Muscle of arm (tissue), 12 donors: Measurements from ENCODE around the gene ADAM19. TPM values are rescaled to one million over a fixed set of nuclear protein-coding genes. Genes with fewer than 3 reads are reported as not detected.
A peak's percentile ranks its signal among the peaks of the same experiment; 100 is the strongest.
"Not testable (repeated sequence)": the region's sequence is repeated elsewhere in the genome, so short reads cannot be mapped to it uniquely, and the experiment has no call there.

ENCODE experiments used
- DNase-seq: peaks from one replicate; pipeline ENCODE4 v3.0.0-alpha.2; 2013
- polyA plus RNA-seq, 12 donors: library from polyadenylated mRNA; unstranded; fragments of 120-200 nt; gene quantifications; one replicate each; pipeline ENCODE4 v1.2.1, GENCODE V29; 2013; ENCODE audit not compliant: insufficient read length in 12 of 12

Gene ADAM19
- polyA plus RNA-seq, 12 donors = 14.8 to 64.0 (median 20.3) TPM

DNA sequence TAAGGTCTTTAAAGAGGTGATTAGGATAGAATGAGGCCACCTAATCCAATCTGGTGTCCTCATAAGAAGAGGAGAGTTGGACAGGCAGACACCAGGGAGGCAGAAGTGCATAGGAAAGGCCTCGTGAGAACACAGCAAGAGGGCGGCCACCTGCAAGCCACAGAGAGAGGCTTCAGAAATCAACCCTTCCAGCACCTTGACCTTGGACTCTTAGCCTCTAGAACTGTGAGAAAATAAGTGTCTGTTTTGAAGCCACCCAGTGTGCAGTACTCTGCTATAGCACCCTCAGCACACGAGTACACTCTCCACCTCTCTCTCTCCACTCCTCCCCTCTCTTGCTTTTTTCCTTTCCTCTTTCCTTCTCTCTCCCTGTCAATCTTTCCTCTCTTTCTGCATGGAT lies 88.7 kb downstream of the ADAM19 start:
- no peak for DNase-seq

DNA sequence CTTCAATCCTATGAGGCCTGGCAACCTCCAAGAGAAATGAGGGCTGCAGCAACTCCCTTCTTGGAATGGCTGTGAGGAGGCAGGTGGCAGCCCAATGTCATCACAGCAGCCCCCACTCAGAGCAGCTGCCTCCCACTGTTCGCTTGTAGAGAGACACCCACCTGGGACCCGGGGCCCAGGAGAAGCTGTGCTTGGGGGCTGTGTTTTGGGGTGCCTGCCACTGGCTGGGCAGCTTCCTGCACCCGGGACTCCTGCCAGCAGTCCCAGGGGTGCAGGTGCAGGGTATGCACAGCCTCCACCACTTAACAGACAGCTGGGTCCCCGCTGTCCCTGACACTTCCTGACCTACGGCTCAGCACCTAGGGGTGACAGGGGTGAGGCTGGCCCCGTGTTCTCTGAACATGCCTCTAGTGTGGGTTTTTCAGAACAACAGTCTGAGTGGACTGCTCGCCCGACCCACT lies 89.3 kb downstream of the ADAM19 start:
- DNase-seq = no peak

DNA sequence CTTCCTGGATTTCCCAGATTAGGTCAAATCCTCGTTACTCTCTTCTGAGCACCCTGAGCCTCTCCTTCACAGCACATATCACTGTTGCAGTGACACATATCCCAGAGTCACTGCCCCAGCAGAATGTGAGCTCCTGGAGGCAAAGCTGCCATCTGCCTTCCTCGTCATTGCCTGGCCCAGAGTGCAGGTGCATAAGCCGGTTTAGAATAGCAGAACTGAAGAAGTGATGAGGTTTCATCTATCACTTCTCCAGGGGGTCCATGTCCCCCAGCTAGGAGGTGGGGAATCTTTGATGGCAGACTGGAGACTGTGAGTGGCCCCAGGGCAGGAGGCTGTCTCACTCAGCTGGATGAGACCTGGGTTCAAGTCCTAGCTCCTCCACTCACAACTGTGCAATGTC lies 89.8 kb downstream of the ADAM19 start:
- no peak for DNase-seq

DNA sequence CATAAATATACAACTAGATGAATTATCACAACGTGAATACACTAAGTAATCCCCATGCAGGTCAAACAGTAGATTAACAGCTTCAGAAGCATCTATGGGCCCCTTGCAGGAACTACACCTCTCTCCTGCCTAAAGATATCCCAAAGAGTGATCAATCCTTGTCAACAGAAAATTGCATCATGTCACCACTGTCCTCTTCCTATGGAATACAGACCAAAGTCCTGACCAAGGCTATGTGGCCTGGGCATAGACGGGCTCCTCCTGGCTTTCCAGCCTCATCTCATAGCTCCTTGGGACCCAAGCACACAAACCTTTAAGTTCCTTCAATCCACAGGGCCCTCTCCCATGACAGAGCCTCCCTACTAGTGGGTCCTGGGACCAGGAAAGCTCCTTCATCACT lies 90.2 kb downstream of the ADAM19 start:
- DNase-seq = no peak

DNA sequence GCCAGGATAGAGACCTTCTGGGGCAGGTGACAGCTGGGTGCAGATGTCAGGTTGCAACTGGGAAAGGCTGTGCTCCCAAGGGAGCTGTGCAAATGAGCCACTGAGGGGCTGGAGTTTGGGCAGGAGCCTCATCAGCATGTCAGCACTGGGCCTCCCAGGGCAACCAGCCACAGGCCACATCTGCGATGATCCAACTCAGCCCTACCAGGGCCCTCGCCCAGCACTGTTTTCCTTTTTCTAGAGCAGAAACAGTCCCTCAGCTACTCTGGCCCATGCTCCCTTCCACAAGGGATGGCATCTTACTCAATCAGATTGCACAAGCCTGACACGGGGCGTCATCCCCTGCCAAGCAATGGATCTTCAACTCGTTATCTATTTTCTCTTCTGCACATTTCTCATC lies 90.8 kb downstream of the ADAM19 start:
- DNase-seq = no peak

DNA sequence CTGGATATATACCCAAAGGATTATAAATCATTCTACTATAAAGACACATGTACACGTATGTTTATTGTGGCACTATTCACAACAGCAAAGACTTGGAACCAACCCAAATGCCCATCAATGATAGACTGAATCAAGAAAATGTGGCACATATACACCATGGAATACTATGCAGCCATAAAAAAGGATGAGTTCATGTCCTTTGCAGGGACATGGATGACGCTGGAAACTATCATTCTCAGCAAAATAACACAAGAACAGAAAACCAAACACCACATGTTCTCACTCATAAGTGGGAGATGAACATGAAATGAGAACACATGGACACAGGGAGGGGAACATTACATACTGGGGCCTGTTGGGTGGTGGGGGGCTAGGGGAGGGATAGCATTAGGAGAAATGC lies 92.9 kb downstream of the ADAM19 start:
- DNase-seq = not testable (repeated sequence)

DNA sequence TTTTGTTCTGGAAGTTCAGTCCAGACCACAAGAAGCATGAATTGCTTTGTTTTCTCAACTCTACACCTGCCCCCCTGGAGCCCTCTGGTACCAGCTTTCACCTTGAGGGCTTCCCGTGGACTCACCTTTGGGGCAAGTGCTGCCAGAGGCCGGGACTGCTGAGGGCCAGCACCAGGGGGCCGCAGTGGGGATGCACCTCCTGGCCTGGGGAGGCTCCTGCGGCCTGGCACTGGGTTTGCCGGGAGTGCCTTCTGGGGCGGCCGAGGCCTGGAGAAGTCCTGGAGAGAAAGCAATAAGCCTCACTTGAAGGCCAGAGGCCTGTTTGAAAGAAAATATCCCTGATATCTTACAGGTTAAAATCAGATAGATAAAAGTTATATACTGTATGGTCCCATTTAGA lies 93.9 kb downstream of the ADAM19 start:
- DNase-seq = no peak

DNA sequence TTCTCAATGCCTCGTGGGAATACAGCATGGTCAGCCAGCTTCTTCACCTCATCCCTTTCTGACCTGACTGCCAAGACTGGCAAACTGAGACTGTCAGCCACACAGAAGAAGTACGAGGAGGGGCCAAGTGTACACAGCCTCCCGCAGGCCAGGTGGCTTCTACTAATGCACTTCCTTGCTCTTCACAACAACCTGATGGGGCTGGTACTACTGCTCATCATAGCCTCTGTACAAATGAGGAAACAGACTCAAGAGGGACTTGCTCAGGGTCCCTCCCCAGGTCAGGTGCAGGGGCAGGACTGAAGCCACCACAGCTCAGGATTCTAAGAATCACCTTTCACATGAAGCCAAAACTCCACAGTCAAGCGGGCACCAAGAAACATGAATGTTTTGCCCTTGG lies 94.3 kb downstream of the ADAM19 start:
- no peak for DNase-seq

DNA sequence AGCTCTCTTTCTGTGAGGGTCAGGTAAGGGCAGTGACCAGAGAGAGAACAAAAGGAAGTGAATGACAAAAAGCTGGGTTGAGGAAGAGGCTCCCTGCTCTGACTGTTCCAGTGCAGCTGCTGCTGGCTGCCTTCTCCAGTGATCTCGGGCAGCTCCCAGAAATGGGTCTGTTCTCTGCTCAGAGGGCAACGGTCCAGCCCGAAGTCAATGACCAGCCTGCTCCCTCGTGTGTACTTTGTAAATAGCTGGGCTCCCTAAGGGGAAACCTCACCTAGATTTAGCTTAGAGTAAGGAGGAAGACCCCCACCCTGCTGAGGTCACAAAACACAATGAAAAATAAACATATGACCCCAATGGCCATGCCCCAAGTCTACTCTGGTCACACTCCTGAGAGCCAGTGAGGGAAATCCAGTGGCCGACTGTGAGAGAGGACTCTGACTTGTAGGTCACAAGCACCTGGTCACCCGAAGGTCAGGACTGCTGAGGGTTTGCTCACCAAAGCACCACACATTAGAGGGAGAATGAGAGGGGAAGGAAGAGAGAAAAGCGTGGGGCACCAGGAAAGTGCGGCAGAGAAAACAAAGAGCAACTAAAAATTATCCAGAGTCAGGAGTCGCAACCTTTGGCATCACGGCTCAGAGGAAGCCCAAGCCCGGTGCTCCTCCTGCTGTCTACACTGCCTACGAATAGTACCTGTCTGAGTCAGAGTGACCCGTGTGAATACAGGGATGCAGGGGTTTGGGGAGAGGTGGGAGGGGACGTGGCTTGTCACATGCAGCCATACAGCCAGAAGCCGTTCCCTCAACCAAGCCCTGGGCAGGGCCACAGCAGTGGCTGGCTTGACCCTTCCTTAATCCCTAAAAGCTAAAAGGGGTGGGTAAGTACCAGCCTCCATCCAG lies 95.7 kb downstream of the ADAM19 start:
- no peak for DNase-seq

DNA sequence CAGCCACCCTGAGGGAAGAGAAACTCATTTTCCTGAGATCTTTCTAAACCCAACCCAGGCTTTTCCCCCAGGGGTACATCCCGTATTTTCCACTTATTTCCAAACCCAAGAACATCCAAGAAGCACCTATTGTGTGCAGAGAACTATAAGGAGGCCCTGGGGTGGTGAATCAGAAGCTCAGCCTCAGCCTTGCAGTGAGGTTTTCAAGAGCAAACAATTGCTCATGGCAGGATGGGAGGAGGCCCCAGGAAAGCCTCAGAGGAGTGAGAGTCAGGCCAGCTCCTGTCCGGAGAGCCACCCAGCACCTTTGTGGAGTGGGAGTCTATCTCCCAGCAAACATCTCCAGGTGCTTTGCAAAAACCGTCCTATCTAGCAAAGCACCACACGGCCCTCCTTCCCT lies 96.4 kb downstream of the ADAM19 start:
- no peak for DNase-seq

DNA sequence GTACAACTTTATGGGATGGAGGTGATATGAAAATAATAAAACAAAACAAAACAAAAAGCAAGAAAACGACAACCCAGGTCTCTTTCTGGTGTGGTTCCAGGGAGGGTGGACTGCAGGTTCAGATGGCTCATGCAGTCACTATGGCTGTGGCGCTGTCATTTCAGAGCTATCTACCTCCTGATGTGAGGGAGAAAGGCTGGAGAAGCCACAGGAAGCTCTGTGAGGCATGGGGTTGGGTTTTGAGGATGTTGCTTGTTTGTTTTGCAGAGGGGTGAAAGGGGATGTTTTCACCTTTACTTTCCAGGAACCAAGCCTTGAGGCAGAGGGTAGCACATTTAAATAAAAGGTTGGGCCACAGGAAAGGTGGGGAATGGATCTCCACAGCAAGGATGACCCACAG lies 96.8 kb downstream of the ADAM19 start:
- DNase-seq = no peak

DNA sequence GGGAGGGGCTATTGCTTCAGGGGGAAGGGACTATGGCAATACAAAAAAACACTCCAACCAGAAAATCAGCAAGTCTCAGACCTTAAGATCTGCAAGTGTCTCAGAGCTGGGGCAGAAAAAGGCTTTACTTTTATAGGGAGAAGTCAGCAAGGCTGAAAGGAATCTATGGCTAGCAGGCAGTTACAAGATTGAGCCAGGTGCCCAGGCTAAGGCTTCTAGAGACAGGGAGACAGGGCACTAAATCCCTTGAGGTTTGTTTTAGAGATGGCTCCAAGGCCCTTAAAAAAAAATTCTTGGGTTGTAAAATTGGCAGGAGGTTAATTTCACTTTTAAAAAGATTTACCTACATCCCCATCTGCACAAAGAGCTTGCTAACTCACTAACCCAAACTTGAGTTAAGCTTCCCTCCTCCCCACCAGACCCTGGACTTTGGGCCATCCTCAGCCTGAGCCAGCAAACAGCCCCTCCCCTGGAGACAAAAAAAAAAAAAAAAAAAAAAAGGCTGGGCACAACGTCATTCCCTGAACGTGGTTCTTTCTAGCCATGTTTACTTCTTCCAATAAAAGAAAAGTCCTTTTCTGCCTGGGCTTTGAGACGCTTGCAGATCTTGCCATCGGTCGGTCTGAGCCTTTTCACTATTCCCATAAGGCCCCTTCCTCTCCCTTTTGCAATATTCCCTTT lies 97.6 kb downstream of the ADAM19 start:
- no peak for DNase-seq

DNA sequence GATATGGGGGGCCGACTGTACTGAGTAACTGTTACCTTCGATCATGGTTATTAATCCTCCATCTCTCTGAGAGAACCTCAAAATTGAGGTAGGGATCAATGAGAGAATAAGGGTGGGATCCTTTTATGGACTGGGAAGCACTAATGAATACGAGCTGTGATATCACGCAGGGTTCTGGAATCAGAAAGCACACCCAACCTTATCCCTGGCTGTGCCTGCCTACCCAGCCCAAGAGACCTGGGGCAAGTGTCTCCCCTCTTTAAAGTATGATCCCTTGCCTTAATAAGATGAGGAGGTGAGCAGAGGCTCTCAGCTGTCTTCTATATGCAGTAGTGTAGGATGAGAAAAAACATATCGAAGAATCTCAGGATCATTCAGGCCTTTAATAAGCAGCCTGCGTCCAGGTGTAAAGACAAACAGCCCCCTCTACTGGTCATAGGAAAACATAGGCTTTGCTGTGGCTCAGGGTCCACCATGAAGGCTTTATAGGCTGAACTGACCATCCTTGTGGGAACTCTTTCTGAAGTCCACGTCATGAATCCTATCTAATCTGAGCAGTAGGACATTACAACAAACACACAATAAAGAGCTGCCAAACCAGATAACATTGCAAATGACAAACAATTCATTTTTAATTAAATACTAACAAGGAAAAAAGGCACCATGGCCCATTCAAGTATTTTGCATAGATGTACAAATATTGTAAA lies 98.7 kb downstream of the ADAM19 start:
- peak; percentile 64 for DNase-seq

DNA sequence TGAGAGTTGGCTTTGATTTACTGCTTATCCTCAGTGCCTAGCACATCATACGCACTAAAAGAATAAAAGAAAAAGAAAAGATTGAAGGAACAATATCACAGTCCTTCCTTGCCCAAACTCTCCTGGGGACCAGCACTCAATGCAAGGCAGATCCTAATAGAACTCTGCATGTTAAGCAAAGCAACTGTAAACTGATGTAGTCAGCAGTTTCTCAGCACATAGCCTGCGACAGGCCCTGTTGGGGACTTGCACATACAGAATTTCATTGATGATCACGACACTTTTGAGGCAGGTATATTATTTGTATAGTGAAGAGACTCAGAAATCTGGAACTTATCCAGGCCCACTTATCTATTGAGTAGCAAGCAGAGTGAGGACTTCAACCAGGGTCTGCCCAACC lies 100.1 kb downstream of the ADAM19 start:
- no peak for DNase-seq

DNA sequence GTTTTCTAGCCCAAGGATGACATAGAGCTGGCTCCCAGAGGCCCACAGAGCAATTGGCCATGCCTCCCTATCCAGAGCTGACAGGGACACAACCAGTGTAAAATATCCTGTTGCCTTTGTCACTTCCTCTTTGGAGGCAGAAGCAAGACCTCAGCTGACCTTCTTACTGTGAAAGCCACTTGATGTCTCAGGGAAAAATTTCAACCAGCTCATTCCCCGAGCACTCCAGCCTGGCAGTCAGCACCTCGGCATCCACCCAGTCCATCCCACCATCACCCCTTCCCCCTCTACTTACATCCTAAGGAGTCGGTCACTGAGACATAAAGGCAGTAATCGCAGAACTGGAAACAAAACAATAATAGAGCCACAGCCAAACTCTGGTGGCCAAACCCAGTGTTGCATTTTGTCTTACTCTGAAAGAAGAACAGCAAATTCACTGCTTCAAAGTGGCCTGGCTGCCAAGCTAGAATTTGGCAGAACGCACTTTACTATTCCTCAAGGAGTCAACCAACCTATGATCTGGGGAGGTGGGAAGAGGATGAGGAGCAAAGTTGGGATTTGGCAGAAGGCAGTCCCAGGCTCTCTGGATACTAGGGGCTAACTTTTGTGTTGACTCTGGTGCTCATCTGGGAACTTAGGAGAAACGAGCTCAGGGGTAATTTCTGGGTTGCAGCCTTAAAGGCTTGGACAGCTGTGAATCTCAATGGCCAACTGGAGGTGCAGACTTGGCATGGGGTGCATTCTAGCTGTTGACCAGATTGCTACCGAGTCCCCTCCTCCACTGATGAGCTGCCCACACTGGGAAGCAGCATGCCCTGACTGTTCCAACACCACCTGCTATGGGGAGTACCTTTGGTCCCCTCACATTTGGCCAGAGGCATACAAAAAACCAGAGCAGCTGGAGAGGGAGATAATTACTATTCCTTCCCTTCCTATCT lies 101.9 kb downstream of the ADAM19 start:
- DNase-seq = peak; percentile 53

DNA sequence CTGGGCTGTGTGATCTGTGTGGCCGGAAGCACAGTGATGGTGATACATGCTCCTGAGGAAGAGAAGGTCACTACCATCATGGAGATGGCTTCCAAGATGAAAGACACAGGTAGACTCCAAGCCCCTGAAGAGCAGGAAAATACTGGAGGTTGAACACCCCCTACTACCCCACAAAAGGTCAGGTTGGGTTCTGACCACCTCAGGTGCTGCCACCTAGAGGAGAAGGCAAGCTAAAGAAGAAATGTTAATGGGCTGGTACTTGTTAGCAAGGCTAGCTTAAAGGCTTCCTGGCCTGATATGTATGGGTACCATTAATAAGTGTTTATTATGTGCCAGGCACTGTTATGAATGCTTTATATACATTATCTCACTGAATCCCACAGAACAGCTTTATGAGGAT lies 103.9 kb downstream of the ADAM19 start:
- no peak for DNase-seq

DNA sequence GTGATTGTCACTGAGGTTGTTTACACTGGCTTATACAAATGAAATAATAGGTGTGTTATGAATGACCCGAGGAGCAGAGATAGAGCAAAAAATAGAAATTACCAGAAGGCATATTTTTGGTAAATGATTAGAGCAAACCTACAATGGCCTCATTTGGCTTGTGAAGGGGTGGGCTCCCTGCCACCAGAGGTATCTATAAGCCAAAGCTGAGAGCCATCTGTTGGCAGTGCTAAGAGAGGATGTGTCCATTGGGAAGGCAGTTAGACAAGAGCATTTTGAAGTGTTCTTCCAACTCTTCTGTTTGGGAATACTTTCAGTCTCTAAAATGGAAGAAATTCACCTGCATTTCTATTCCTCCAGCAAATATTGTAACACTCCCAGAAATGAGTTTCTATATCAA lies 104.9 kb downstream of the ADAM19 start:
- no peak for DNase-seq

DNA sequence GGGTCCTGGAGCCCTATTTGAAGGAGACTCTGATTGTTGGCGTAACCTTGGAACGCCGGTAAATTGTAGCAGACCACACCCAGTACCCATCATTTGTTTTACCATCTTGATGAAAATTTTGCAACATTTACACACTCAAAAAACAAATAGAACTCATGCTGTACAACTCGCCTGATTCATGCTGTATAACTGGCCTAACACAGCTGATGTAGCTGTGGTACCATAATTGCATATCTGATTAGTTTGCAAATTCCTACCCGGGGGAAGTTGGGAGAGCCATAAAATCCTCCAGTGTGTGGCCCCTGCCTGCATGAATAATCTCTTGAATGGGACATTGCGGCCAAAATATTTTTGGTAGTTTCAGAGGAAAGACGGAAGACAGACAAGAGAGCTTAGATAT lies 105.9 kb downstream of the ADAM19 start:
- DNase-seq = no peak

DNA sequence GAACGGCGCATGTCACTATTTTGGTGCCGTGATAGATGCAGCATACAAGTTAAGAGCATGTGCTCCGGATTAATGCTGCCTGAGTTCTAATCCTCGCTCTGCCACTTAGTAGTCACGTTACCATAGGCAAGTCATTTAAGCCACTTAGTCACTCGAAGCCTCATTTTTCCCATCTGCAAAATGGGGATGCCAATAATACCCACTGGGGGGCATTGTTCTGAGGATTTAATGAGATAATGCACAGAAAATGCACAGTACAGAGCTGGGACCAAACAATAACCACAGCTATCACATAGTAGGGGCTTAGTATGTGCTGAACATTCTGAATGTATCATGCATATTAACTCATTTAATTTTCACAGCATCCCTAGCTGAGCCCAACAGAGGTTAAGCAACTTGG lies 106.5 kb downstream of the ADAM19 start:
- DNase-seq = no peak

DNA sequence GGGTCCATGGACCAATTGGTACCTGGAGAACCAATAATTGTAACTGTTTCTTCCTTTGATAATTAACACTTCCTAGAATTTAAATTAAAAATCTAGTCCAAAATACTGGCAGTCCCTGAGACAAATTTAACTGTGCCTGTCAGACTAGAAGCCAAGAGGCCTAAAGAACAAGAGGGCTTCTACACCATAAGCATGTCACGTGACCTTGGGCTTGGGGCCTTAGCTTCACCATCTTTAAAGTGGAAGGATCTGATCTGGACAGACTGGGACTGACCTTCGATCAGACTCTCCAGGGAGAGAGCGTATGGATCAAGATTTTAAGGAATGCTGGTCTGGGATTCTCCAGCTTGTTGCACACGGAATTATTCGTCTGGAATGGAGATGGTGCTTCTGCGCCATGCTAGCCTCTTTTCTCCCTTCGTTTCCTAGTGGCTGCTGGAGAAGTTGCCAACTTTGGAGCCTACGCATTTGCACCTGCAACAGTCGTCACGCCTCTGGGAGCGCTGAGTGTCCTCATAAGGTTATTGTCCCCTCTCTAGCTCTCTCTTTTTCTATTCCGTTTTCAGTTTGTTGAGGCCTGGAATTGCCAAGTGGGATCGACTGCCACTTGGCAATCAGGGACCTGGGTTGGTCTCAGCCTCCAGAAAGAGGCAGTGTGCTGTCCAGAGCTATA lies 107.1 kb downstream of the ADAM19 start:
- no peak for DNase-seq
